Peyer's patch (tissue), 4 donors: ENCODE results near the gene CPT1C. TPM values are rescaled to one million over a fixed set of nuclear protein-coding genes. Genes with fewer than 3 reads are reported as not detected.

Experiments used
- DNase-seq, 3 donors: peaks; one replicate each; pipeline ENCODE4 v3.0.0-alpha.2; 2017 to 2019
- H3K27ac ChIP-seq, 4 donors: fragments of 200-600 bp; sonication (generic); one replicate each; pipeline ENCODE4 v1.5.1; 2016 to 2019
- H3K27me3 ChIP-seq, 2 donors: fragments of 200-600 bp; sonication (generic); one replicate each; pipeline ENCODE4 v1.5.1; 2019
- H3K36me3 ChIP-seq, 3 donors: fragments of 200-600 bp; sonication (generic); one replicate each; pipeline ENCODE4 v1.5.1; 2016 to 2019
- H3K4me1 ChIP-seq, 4 donors: fragments of 200-600 bp; sonication (generic); one replicate each; pipeline ENCODE4 v1.5.1; 2016 to 2019
- H3K4me3 ChIP-seq, 4 donors: fragments of 200-600 bp; sonication (generic); 1 replicate in 3 of 4; 2 replicates in 1 of 4; pipeline ENCODE4 v1.5.1; 2016 to 2019; ENCODE audit warnings: mild to moderate bottlenecking in 1 of 4
- H3K9me3 ChIP-seq, 4 donors: fragments of 200-600 bp; sonication (generic); one replicate each; pipeline ENCODE4 v1.5.1; 2016 to 2019; ENCODE audit warnings: mild to moderate bottlenecking in 1 of 4
- POLR2A ChIP-seq, 2 donors: fragments of 450-650 bp; IDR thresholded peaks; one replicate each; pipeline ENCODE4 v1.5.1; 2017; ENCODE audit warnings: antibody characterized with exemption in 2 of 2, mild to moderate bottlenecking in 2 of 2, moderate library complexity in 2 of 2
- total RNA-seq, 4 donors: library from RNA; depleted of rRNA; stranded (reverse); fragments of >200 nt; gene quantifications; one replicate each; pipeline ENCODE4 v1.1.0, GENCODE V29; 2016
- TF ChIP-seq, protein P1 (sequence below), 6 experiments: fragments of 450-650 bp in 4 of 6; fragments of 200-600 bp in 2 of 6; sonication (generic) in 1 of 6; IDR thresholded peaks; one replicate each; pipeline ENCODE4 v1.5.1; 2017 to 2019; ENCODE audit warnings: antibody characterized with exemption in 6 of 6, mild to moderate bottlenecking in 3 of 6, moderate library complexity in 1 of 6

Gene CPT1C
- total RNA-seq, 4 donors from 2014 or later, result 3.0 to 12.4 (median 5.6) TPM; not detected in 1

DNA sequence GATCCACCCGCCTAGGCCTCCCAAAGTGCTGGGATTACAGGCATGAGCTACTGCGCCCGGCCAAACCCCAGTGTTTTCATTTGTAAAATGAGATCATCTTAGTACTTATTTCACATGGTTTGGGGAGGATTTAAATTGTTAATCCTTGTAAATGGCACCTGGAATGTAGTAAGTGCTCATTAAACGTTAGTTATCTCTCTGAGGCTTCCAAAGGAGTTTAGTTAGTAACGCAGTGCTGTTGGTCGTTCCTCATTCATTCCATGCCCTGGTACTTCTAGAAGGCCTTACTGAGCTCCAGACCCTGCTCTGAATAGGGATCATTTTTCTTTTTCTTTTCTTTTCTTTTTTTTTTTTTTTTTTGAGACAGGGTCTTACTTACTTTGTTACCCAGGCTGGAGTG, 5.2 kb downstream of the CPT1C start:
- no peak for TF ChIP-seq POLR2A (IDR thresholded peaks at IDR 0.05)
- TF ChIP-seq, protein P1, sequence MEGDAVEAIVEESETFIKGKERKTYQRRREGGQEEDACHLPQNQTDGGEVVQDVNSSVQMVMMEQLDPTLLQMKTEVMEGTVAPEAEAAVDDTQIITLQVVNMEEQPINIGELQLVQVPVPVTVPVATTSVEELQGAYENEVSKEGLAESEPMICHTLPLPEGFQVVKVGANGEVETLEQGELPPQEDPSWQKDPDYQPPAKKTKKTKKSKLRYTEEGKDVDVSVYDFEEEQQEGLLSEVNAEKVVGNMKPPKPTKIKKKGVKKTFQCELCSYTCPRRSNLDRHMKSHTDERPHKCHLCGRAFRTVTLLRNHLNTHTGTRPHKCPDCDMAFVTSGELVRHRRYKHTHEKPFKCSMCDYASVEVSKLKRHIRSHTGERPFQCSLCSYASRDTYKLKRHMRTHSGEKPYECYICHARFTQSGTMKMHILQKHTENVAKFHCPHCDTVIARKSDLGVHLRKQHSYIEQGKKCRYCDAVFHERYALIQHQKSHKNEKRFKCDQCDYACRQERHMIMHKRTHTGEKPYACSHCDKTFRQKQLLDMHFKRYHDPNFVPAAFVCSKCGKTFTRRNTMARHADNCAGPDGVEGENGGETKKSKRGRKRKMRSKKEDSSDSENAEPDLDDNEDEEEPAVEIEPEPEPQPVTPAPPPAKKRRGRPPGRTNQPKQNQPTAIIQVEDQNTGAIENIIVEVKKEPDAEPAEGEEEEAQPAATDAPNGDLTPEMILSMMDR (IDR thresholded peaks at IDR 0.05), result no peak
- Histone ChIP-seq H3K4me3 (no peak overlapping the region), H3K27me3 (peaks cover 0 to 7% of the 10 kb centered on the region in 2 donors), H3K36me3 (no peaks in the 10 kb centered on the region), H3K4me1 (peaks cover 0 to 7% (median 5%) of the 10 kb centered on the region in 4 donors), H3K9me3 (no peaks in the 10 kb centered on the region), H3K27ac (no peak overlapping the region)
- DNase-seq, result no peak

DNA sequence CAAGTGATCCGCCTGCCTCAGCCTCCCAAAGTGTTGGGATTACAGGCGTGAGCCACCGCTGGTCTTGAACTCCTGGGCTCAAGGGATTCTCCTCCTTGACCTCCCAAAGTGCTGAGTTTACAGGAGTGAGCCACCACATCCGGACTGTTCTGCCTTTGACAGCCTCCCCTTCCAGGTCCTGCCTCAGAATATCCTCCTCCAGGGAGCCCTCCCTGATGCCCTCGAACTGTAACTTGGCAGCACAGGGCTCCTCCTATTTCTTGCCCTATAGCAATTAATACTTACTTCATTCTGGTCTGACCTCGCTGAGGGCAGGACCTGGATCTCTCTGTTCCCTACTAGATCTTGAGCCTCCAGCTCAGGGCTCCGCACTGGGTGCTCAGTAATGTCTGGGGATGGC, 5.9 kb downstream of the CPT1C start:
- DNase-seq, result no peak
- Histone ChIP-seq H3K36me3 (no peaks in the 10 kb centered on the region), H3K4me1 (no peaks in the 10 kb centered on the region), H3K4me3 (no peak overlapping the region), H3K9me3 (no peaks in the 10 kb centered on the region), H3K27ac (no peak overlapping the region), H3K27me3 (no peaks in the 10 kb centered on the region)
- TF ChIP-seq POLR2A (IDR thresholded peaks at IDR 0.05), result no peak
- TF ChIP-seq, protein P1 (IDR thresholded peaks at IDR 0.05), result no peak

DNA sequence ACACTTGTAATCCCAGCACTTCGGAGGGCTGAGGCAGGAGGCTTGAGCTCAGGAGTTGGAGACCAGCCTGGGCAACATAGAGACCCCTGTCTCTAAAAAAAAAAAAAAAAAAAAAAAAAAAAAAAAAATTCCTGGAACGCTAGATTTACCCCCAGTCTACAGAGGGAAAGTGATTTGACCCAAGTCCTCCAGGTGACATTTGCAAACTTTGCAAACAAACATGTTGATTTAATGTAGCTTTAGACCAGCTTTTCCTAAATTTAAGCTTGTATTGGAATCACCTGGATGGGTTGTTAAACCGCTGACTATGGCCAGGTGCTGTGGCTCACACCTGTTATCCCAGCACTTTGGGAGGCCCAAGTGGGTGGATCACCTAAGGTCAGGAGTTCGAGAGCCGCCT, 8.4 kb downstream of the CPT1C start:
- Histone ChIP-seq H3K9me3 (no peaks in the 10 kb centered on the region), H3K27ac (no peak overlapping the region), H3K4me1 (no peaks in the 10 kb centered on the region), H3K36me3 (no peaks in the 10 kb centered on the region), H3K4me3 (no peak overlapping the region), H3K27me3 (no peaks in the 10 kb centered on the region)
- DNase-seq, result no peak
- no peak for TF ChIP-seq POLR2A (IDR thresholded peaks at IDR 0.05)
- TF ChIP-seq, protein P1 (IDR thresholded peaks at IDR 0.05), result no peak

DNA sequence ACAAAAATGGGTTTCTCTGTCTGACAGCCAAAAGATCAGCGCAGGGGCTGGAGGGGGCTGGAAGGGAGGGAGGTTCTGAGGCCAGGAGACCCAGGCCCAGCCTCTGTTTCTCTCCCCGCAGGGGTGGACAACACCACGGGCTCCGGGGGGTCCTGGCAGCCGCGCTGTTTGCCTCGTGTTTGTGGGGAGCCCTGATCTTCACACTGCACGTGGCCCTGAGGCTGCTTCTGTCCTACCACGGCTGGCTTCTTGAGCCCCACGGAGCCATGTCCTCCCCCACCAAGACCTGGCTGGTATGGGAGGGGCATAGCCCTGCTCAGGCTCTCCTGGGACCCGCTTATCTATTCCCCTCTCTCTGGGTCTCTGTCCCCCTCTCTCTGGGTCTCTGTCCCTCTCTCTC, 9.6 kb downstream of the CPT1C start:
- TF ChIP-seq, protein P1 (IDR thresholded peaks at IDR 0.05), result no peak
- H3K27me3 ChIP-seq, result no peaks in the 10 kb centered on the region
- no peaks in the 10 kb centered on the region for H3K9me3 ChIP-seq
- no peaks in the 10 kb centered on the region for H3K4me1 ChIP-seq
- DNase-seq, result no peak
- no peak overlapping the region for H3K27ac ChIP-seq
- H3K4me3 ChIP-seq, result no peak overlapping the region
- no peaks in the 10 kb centered on the region for H3K36me3 ChIP-seq

DNA sequence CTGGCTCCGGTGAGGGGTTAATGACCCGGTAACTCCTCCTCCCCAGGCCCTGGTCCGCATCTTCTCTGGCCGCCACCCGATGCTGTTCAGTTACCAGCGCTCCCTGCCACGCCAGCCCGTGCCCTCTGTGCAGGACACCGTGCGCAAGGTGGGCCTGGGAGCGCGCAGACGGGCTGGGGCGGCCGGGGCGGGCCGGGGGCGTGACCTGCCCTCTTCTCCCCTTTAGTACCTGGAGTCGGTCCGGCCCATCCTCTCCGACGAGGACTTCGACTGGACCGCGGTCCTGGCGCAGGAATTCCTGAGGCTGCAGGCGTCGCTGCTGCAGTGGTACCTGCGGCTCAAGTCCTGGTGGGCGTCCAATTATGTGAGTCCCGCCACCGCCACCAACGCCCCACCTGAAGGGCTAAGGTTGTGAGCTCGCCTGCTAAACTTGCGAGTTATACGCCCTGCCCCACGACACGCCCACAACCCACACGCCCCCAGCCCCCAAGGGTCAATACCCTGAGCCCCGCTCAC, 10.4 kb downstream of the CPT1C start:
- DNase-seq, result no peak
- Histone ChIP-seq H3K27me3 (no peaks in the 10 kb centered on the region), H3K27ac (no peak overlapping the region), H3K4me1 (no peaks in the 10 kb centered on the region), H3K9me3 (no peaks in the 10 kb centered on the region), H3K36me3 (no peaks in the 10 kb centered on the region), H3K4me3 (no peak overlapping the region)
- TF ChIP-seq, protein P1 (IDR thresholded peaks at IDR 0.05), result no peak
- no peak for TF ChIP-seq POLR2A (IDR thresholded peaks at IDR 0.05)
